ENCODE measurements around the gene LTO1. TPM values are rescaled to one million over a fixed set of nuclear protein-coding genes. Genes with fewer than 3 reads are reported as not detected.

The LTO1 gene
- total RNA-seq, 4 donors from 2014 or later = 23.5 to 40.0 (median 26.9) TPM

GRCh38 chr11:69708736-69709401, 33.7 kb upstream of the LTO1 start:
- Histone ChIP-seq H3K27ac (no peak overlapping the region), H3K36me3 (no peaks in the 10 kb centered on the region), H3K4me3 (replicated peaks in 1 of 3) (no peak overlapping the region), H3K4me1 (peaks cover 9 to 10% of the 10 kb centered on the region in 2 donors), H3K9me3 (no peaks in the 10 kb centered on the region), H3K27me3 (peaks cover 11% of the 10 kb centered on the region)
- 72 to 78% methylated on average over 15 of the region's 15 CpGs for WGBS, 2 donors
- DNase-seq = no peak
- intact Hi-C loops (cut with DNase I) = no loop called here
- no peak for TF ChIP-seq CTCF (IDR thresholded peaks at IDR 0.05)
- TF ChIP-seq POLR2A (IDR thresholded peaks at IDR 0.05) = no peak

- H3K27me3 ChIP-seq = peaks cover 25% of the 10 kb centered on the region
- no peak overlapping the region for H3K4me3 ChIP-seq (replicated peaks in 1 of 3)
- H3K4me1 ChIP-seq = peaks cover 9 to 18% of the 10 kb centered on the region in 2 donors
- intact Hi-C loops (cut with DNase I) = no loop called here
- no peaks in the 10 kb centered on the region for H3K36me3 ChIP-seq
- TF ChIP-seq POLR2A (IDR thresholded peaks at IDR 0.05) (no peak), CTCF (IDR thresholded peaks at IDR 0.05) (no peak)
- no peak overlapping the region for H3K27ac ChIP-seq
- DNase-seq = no peak
- H3K9me3 ChIP-seq = no peaks in the 10 kb centered on the region
- 46 to 56% methylated on average over 7 of the region's 7 CpGs for WGBS, 2 donors
Measured at GRCh38 chr11:69707176-69707575, 32.0 kb upstream of the LTO1 start.

GRCh38 chr11:69705901-69706787, 31.0 kb upstream of the LTO1 start:
- Histone ChIP-seq H3K27me3 (peaks cover 28% of the 10 kb centered on the region), H3K4me3 (replicated peaks in 1 of 3) (no peak overlapping the region), H3K27ac (no peak overlapping the region), H3K4me1 (peaks cover 9 to 18% of the 10 kb centered on the region in 2 donors), H3K36me3 (no peaks in the 10 kb centered on the region), H3K9me3 (no peaks in the 10 kb centered on the region)
- TF ChIP-seq CTCF (IDR thresholded peaks at IDR 0.05) = no peak
- no peak for TF ChIP-seq POLR2A (IDR thresholded peaks at IDR 0.05)
- 57 to 59% methylated on average over 13 to 14 of the region's 20 CpGs for WGBS, 2 donors
- intact Hi-C loops (cut with DNase I) = no loop called here
- DNase-seq = no peak

- intact Hi-C loops (cut with DNase I) = no loop called here
Measured at GRCh38 chr11:69705351-69705811, 30.2 kb upstream of the LTO1 start.

More at GRCh38 chr11:69705351-69705811, 30.2 kb upstream of the LTO1 start:
- no peak overlapping the region for H3K4me3 ChIP-seq (replicated peaks in 1 of 3)
- H3K4me1 ChIP-seq = peaks cover 9 to 25% of the 10 kb centered on the region in 2 donors
- 29 to 34% methylated on average over 18 of the region's 18 CpGs for WGBS, 2 donors
- no peak for DNase-seq
- no peaks in the 10 kb centered on the region for H3K36me3 ChIP-seq
- no peaks in the 10 kb centered on the region for H3K9me3 ChIP-seq
- H3K27ac ChIP-seq = no peak overlapping the region
- no peak for TF ChIP-seq POLR2A (IDR thresholded peaks at IDR 0.05)
- TF ChIP-seq CTCF (IDR thresholded peaks at IDR 0.05) = no peak
- H3K27me3 ChIP-seq = peaks cover 28% of the 10 kb centered on the region
